ENCODE results near the gene FGR. TPM values are rescaled to one million over a fixed set of nuclear protein-coding genes. Genes with fewer than 3 reads are reported as not detected.

The FGR gene
- total RNA-seq, 1 donor, result 0.36 TPM

- peak; percentile 93 for DNase-seq (ENCODE audit: insufficient read length, low spot score, missing footprints)
- no peak overlapping the region for H3K27ac ChIP-seq (ENCODE audit: low read depth, low read length)
- H3K4me1 ChIP-seq (ENCODE audit: insufficient read depth, low read length), result peaks cover 62% of the 10 kb centered on the region
- H2AFZ ChIP-seq (ENCODE audit: low read length), result no peak overlapping the region
- no peak for TF ChIP-seq CTCF (IDR thresholded peaks at IDR 0.05; ENCODE audit: extremely low read depth, low read depth, low read length)
- H3K4me3 ChIP-seq (ENCODE audit: insufficient read depth, low read length), result no peak overlapping the region
- H4K20me1 ChIP-seq (ENCODE audit: insufficient read depth, low read length), result peaks cover 92% of the 10 kb centered on the region
- no peaks in the 10 kb centered on the region for H3K27me3 ChIP-seq (ENCODE audit: insufficient read depth, low read length)
- H3K4me2 ChIP-seq (ENCODE audit: insufficient read depth, low read length), result peak overlapping the region; percentile 68
- no peaks in the 10 kb centered on the region for H3K9me3 ChIP-seq (ENCODE audit: low read depth, low read length)
- no peaks in the 10 kb centered on the region for H3K36me3 ChIP-seq (ENCODE audit: insufficient read depth, low read length)
- peaks cover 99% of the 10 kb centered on the region for H3K79me2 ChIP-seq (ENCODE audit: insufficient read depth, low read length)
These were observed 36.7 kb downstream of the FGR start for GRCh38 chr1:27598295-27598687.

GRCh38 chr1:27597516-27598294, 37.3 kb downstream of the FGR start:
- DNase-seq (ENCODE audit: insufficient read length, low spot score, missing footprints), result peak; percentile 81
- H3K27me3 ChIP-seq (ENCODE audit: insufficient read depth, low read length), result no peaks in the 10 kb centered on the region
- no peaks in the 10 kb centered on the region for H3K9me3 ChIP-seq (ENCODE audit: low read depth, low read length)
- peaks cover 62% of the 10 kb centered on the region for H3K4me1 ChIP-seq (ENCODE audit: insufficient read depth, low read length)
- H3K36me3 ChIP-seq (ENCODE audit: insufficient read depth, low read length), result no peaks in the 10 kb centered on the region
- no peak overlapping the region for H3K4me3 ChIP-seq (ENCODE audit: insufficient read depth, low read length)
- peaks cover 100% of the 10 kb centered on the region for H3K79me2 ChIP-seq (ENCODE audit: insufficient read depth, low read length)
- H2AFZ ChIP-seq (ENCODE audit: low read length), result no peak overlapping the region
- H3K27ac ChIP-seq (ENCODE audit: low read depth, low read length), result no peak overlapping the region
- peak overlapping the region; percentile 16 for H3K4me2 ChIP-seq (ENCODE audit: insufficient read depth, low read length)
- no peak for TF ChIP-seq CTCF (IDR thresholded peaks at IDR 0.05; ENCODE audit: extremely low read depth, low read depth, low read length)
- H4K20me1 ChIP-seq (ENCODE audit: insufficient read depth, low read length), result peaks cover 98% of the 10 kb centered on the region

DNA sequence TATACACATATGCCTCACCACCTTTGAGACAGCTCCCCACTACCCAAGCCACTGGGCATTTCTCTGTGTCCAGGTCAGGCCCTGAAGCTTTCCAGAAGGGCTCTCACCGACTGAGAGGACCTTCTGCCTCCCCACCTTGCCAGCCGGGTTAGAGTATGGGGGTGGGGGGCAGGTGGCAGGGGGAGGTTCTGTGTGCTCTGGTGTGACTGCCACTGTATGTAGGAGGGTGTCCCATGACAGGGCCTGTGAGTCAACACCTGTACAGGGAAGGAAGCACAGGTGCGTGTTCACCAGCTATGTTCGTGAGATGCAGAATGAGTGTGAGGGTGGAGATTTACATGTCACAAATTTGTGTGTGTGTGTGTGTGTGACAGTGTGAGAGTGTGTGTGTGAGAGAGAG, 38.0 kb downstream of the FGR start:
- Histone ChIP-seq H3K27ac (ENCODE audit: low read depth, low read length) (no peak overlapping the region), H3K27me3 (ENCODE audit: insufficient read depth, low read length) (no peaks in the 10 kb centered on the region), H3K4me1 (ENCODE audit: insufficient read depth, low read length) (peaks cover 62% of the 10 kb centered on the region), H4K20me1 (ENCODE audit: insufficient read depth, low read length) (peaks cover 99% of the 10 kb centered on the region), H3K36me3 (ENCODE audit: insufficient read depth, low read length) (no peaks in the 10 kb centered on the region), H3K79me2 (ENCODE audit: insufficient read depth, low read length) (peaks cover 100% of the 10 kb centered on the region), H3K4me2 (ENCODE audit: insufficient read depth, low read length) (no peak overlapping the region), H2AFZ (ENCODE audit: low read length) (no peak overlapping the region), H3K9me3 (ENCODE audit: low read depth, low read length) (no peaks in the 10 kb centered on the region), H3K4me3 (ENCODE audit: insufficient read depth, low read length) (no peak overlapping the region)
- TF ChIP-seq CTCF (IDR thresholded peaks at IDR 0.05; ENCODE audit: extremely low read depth, low read depth, low read length), result no peak
- peak; percentile 68 for DNase-seq (ENCODE audit: insufficient read length, low spot score, missing footprints)

DNA sequence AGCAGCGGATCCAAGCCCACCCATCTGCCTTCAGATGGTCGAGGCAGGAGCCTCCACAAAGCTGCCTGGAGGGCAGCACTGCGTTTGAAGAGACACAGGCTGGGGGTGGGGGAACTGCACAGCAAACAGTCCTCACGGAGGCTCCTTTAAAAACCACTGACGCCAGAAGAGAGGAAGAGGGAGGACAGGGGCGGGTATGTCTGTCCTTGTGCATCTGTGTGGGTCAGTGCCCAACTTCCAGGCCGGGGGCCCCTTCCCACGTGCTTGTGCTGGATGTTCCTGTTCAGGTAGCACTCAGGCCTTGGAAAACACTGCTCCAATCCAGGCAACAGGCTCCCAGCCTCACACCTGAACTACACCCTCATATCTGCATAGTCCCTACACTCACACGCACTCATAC, 38.7 kb downstream of the FGR start:
- H3K9me3 ChIP-seq (ENCODE audit: low read depth, low read length), result no peaks in the 10 kb centered on the region
- no peak overlapping the region for H3K4me2 ChIP-seq (ENCODE audit: insufficient read depth, low read length)
- no peak for TF ChIP-seq CTCF (IDR thresholded peaks at IDR 0.05; ENCODE audit: extremely low read depth, low read depth, low read length)
- DNase-seq (ENCODE audit: insufficient read length, low spot score, missing footprints), result peak; percentile 48
- no peak overlapping the region for H3K4me3 ChIP-seq (ENCODE audit: insufficient read depth, low read length)
- H3K27ac ChIP-seq (ENCODE audit: low read depth, low read length), result no peak overlapping the region
- H3K27me3 ChIP-seq (ENCODE audit: insufficient read depth, low read length), result no peaks in the 10 kb centered on the region
- peaks cover 62% of the 10 kb centered on the region for H3K4me1 ChIP-seq (ENCODE audit: insufficient read depth, low read length)
- no peak overlapping the region for H2AFZ ChIP-seq (ENCODE audit: low read length)
- H3K79me2 ChIP-seq (ENCODE audit: insufficient read depth, low read length), result peaks cover 100% of the 10 kb centered on the region
- H3K36me3 ChIP-seq (ENCODE audit: insufficient read depth, low read length), result no peaks in the 10 kb centered on the region
- H4K20me1 ChIP-seq (ENCODE audit: insufficient read depth, low read length), result peaks cover 99% of the 10 kb centered on the region

Data from osteoblast (primary cell).